ENCODE data around the gene CCDC178. TPM values are rescaled to one million over a fixed set of nuclear protein-coding genes. Genes with fewer than 3 reads are reported as not detected.

The CCDC178 gene
- total RNA-seq, 1 experiment from 2014 or later = not detected

DNA sequence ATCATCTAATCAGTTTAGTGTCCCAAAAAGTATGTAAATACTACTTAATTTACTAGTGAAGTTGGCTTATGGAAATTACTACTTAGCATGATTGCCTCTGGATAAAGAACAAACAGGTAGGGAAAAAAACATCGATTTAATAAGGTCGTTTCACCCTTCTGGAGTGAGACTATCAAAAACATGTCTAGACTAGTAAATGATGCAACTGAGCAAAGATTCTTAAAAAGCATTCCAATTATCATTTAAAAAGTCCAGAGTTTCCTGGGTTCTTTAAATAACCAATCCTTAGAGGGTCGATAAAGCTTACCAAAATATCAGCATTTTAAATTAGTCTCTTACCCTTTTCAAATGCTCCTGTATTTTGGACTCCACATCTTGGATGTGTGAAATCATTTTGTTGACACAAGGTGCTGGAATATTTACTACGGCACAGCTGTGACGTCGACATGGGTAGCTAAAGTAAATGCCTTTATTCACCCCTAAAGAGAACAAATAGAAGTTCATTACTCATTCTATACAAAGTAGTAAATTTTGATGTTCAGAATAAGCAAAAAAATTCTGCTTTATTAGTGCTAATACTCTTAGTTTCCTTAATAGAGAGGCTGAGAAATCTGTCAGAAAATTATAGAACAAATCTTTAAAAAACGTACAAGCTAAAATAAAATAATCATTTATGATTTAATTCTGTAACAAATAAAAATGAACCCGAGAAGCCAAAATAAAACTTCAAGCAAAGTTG, 70.6 kb downstream of the CCDC178 start:
- Histone ChIP-seq H4K20me1 (ENCODE audit: insufficient read depth) (no peaks in the 10 kb centered on the region), H3K9me3 (ENCODE audit: control insufficient read depth in 1 of 2, insufficient read depth in 1 of 2, low read depth in 1 of 2, low read length in 2 of 2) (peaks cover 8 to 23% of the 10 kb centered on the region in 2 experiments), H3K4me3 (replicated peaks in 1 of 2; ENCODE audit: low read depth in 1 of 2, low read length in 2 of 2) (no peak overlapping the region), H3K9ac (ENCODE audit: low read length) (no peak overlapping the region), H3K9me2 (ENCODE audit: insufficient read depth) (no peaks in the 10 kb centered on the region), H3K27ac (ENCODE audit: low read depth, low read length) (no peak overlapping the region), H3K79me2 (ENCODE audit: insufficient read depth, low read length) (no peaks in the 10 kb centered on the region), H3K27me3 (ENCODE audit: insufficient read depth, low read length) (no peaks in the 10 kb centered on the region), H3K4me1 (ENCODE audit: control insufficient read depth in 1 of 2, insufficient read depth in 2 of 2, low read length in 2 of 2) (no peaks in the 10 kb centered on the region), H3K36me3 (ENCODE audit: control insufficient read depth in 1 of 2, insufficient read depth in 2 of 2, low read length in 2 of 2) (no peaks in the 10 kb centered on the region), H3K4me2 (ENCODE audit: low read length) (no peak overlapping the region), H2AFZ (ENCODE audit: low read depth, low read length, poor library complexity, severe bottlenecking) (no peak overlapping the region)
- no peak for ATAC-seq
- no TSS peak for BruUV-seq (replicated peaks)
- no peak for TF ChIP-seq CEBPB (IDR thresholded peaks at IDR 0.05; ENCODE audit: low read depth)
- TF ChIP-seq CBX3 (IDR thresholded peaks at IDR 0.05; ENCODE audit: low read depth) = no peak
- no peak for TF ChIP-seq ZNF274 (IDR thresholded peaks at IDR 0.05; ENCODE audit: low read depth, low read length)
- no peak for TF ChIP-seq JUND (IDR thresholded peaks at IDR 0.05)
- no peak for TF ChIP-seq YY1 (IDR thresholded peaks at IDR 0.05; ENCODE audit: extremely low read depth, insufficient replicate concordance, low read depth, low read length)
- no peak for TF ChIP-seq EZH2 (IDR thresholded peaks at IDR 0.05)
- TF ChIP-seq EGR1 (IDR thresholded peaks at IDR 0.05; ENCODE audit: low read depth) = no peak
- TF ChIP-seq SIN3A (IDR thresholded peaks at IDR 0.05; ENCODE audit: low read depth) = no peak
- TF ChIP-seq TCF7L2 (IDR thresholded peaks at IDR 0.05; ENCODE audit: borderline replicate concordance, extremely low read depth, insufficient read depth, insufficient read length) = no peak
- TF ChIP-seq CTCF (IDR thresholded peaks at IDR 0.05 in 2 of 3, conservative IDR thresholded peaks at IDR 0.05 in 1 of 3; ENCODE audit: borderline replicate concordance in 1 of 3, insufficient read depth in 1 of 3, low read depth in 2 of 3, low read length in 2 of 3) = no peak
- TF ChIP-seq POLR2AphosphoS5 (IDR thresholded peaks at IDR 0.05; ENCODE audit: low read depth, low read length) = no peak
- TF ChIP-seq ZBTB33 (IDR thresholded peaks at IDR 0.05; ENCODE audit: extremely low read depth, insufficient replicate concordance, low read length) = no peak
- TF ChIP-seq RAD21 (IDR thresholded peaks at IDR 0.05; ENCODE audit: low read depth) = no peak
- TF ChIP-seq, protein P1, sequence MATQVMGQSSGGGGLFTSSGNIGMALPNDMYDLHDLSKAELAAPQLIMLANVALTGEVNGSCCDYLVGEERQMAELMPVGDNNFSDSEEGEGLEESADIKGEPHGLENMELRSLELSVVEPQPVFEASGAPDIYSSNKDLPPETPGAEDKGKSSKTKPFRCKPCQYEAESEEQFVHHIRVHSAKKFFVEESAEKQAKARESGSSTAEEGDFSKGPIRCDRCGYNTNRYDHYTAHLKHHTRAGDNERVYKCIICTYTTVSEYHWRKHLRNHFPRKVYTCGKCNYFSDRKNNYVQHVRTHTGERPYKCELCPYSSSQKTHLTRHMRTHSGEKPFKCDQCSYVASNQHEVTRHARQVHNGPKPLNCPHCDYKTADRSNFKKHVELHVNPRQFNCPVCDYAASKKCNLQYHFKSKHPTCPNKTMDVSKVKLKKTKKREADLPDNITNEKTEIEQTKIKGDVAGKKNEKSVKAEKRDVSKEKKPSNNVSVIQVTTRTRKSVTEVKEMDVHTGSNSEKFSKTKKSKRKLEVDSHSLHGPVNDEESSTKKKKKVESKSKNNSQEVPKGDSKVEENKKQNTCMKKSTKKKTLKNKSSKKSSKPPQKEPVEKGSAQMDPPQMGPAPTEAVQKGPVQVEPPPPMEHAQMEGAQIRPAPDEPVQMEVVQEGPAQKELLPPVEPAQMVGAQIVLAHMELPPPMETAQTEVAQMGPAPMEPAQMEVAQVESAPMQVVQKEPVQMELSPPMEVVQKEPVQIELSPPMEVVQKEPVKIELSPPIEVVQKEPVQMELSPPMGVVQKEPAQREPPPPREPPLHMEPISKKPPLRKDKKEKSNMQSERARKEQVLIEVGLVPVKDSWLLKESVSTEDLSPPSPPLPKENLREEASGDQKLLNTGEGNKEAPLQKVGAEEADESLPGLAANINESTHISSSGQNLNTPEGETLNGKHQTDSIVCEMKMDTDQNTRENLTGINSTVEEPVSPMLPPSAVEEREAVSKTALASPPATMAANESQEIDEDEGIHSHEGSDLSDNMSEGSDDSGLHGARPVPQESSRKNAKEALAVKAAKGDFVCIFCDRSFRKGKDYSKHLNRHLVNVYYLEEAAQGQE (IDR thresholded peaks at IDR 0.05; ENCODE audit: low read depth) = no peak
- no peak for TF ChIP-seq FOSL1 (IDR thresholded peaks at IDR 0.05; ENCODE audit: low read depth)
- TF ChIP-seq, protein P2, sequence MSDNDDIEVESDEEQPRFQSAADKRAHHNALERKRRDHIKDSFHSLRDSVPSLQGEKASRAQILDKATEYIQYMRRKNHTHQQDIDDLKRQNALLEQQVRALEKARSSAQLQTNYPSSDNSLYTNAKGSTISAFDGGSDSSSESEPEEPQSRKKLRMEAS (IDR thresholded peaks at IDR 0.05) = no peak
- TF ChIP-seq POLR2A (IDR thresholded peaks at IDR 0.05; ENCODE audit: borderline replicate concordance, extremely low read depth, insufficient read depth, insufficient read length) = no peak
- no peak for TF ChIP-seq ZFX (IDR thresholded peaks at IDR 0.05)
- no peak for DNase-seq (ENCODE audit: low read depth, low spot score)
- ChIA-PET POLR2A (no interaction called here), CTCF (no interaction called here), RAD21 (ENCODE audit: low non-redundant PET in 1 of 2, low total read pairs in 2 of 2, uncharacterized antibody in 2 of 2, unreplicated experiment in 2 of 2) (interaction anchor here in 1 of 2 experiments (0.7 kb wide), 1 partner anchor 272 kb away, joined by 3 read pairs; no protein-coding TSS in a partner anchor)
- intact Hi-C loops (cut with micrococcal nuclease) = no loop called here

Measured in HCT116 (cell line).